Small intestine (tissue), 16 donors: ENCODE data around the gene S100Z. TPM values are rescaled to one million over a fixed set of nuclear protein-coding genes. Genes with fewer than 3 reads are reported as not detected.
A peak's percentile ranks its signal among the peaks of the same experiment; 100 is the strongest.

ENCODE experiments used
- DNase-seq, 2 donors: peaks; one replicate each; pipeline versions ENCODE4 v3.0.0 to v3.0.0-alpha.2; 2013
- FAIRE-seq: peaks from 2 replicates; lab custom pipeline; 2012; peaks lifted over from hg19 to GRCh38; lab: Jason Lieb, UNC
- H3K27ac ChIP-seq, 3 donors: one replicate each; pipeline ENCODE4 v1.5.1; 2013; ENCODE audit warnings: low read length in 2 of 3, mild to moderate bottlenecking in 2 of 3, control low read depth in 1 of 3, inconsistent platforms in 1 of 3, low read depth in 1 of 3, moderate library complexity in 1 of 3
- H3K27me3 ChIP-seq, 3 donors: one replicate each; pipeline ENCODE4 v1.6.1; 2013; ENCODE audit warnings: low read length in 3 of 3, inconsistent platforms in 1 of 3; ENCODE audit not compliant: control insufficient read depth in 3 of 3, insufficient read depth in 3 of 3
- H3K36me3 ChIP-seq, 3 donors: one replicate each; pipeline ENCODE4 v1.6.1; 2013; ENCODE audit warnings: low read length in 3 of 3, inconsistent platforms in 1 of 3, low read depth in 1 of 3, mild to moderate bottlenecking in 1 of 3, moderate library complexity in 1 of 3; ENCODE audit not compliant: control insufficient read depth in 3 of 3, insufficient read depth in 2 of 3
- H3K4me1 ChIP-seq, 3 donors: one replicate each; pipeline ENCODE4 v1.6.1; 2013; ENCODE audit warnings: low read length in 2 of 3, inconsistent platforms in 1 of 3, low read depth in 1 of 3, mild to moderate bottlenecking in 1 of 3, moderate library complexity in 1 of 3; ENCODE audit not compliant: control insufficient read depth in 3 of 3, insufficient read depth in 2 of 3
- H3K4me3 ChIP-seq, 3 donors: one replicate each; pipeline ENCODE4 v1.5.1; 2013; ENCODE audit warnings: low read length in 3 of 3, control low read depth in 1 of 3, inconsistent platforms in 1 of 3, low read depth in 1 of 3, mild to moderate bottlenecking in 1 of 3, moderate library complexity in 1 of 3
- H3K9me3 ChIP-seq, 2 donors: one replicate each; pipeline ENCODE4 v1.6.1; 2013; ENCODE audit warnings: low read depth in 1 of 2, low read length in 1 of 2; ENCODE audit not compliant: control insufficient read depth in 2 of 2, insufficient read depth in 1 of 2
- WGBS, 3 donors: extraction: QIAGEN DNeasy Blood & Tissue Kit; methylation state at CpG; one replicate each; pipeline ENCODE4 v1.1.7; 2013; 5-methylcytosine and 5-hydroxymethylcytosine counted together
- long read RNA-seq, 10 donors: transcript quantifications; one replicate each; lab custom pipeline, GENCODE V29; 2026
- polyA plus RNA-seq, 4 donors: library from polyadenylated mRNA; stranded (reverse) in 3 of 4; unstranded in 1 of 4; fragments of 200-250 nt in 3 of 4; fragments of 120-200 nt in 1 of 4; gene quantifications; one replicate each; pipeline versions ENCODE4 v1.2.1 to v1.2.3, GENCODE V29; 2013
- donor health status: healthy with polysubstance abuse.
- donor health status: control.
- donor health status: control.
- donor health status: Bipolar disorder and iron deficiency.
- donor health status: healthy.

The S100Z gene
- under 1 TPM in 3 of 4 donors, not detected in 1; 0.03 to 0.68 (median 0.54) TPM for polyA plus RNA-seq
- long read RNA-seq, donor 1, partial matches to known transcripts: 0 of 1 reads
- long read RNA-seq, donor 1, other reads (novel, unspliced or antisense): 0 of 1 reads
- long read RNA-seq, donor 2: 0 reads
- long read RNA-seq, donor 3: 0 reads
- long read RNA-seq, donor 4: 0 reads
- long read RNA-seq, donor 5: 0 reads
- long read RNA-seq, donor 6: 0 reads
- long read RNA-seq, donor 7: 0 reads
- long read RNA-seq, donor 8, partial matches to known transcripts: 0 of 1 reads
- long read RNA-seq, donor 8, other reads (novel, unspliced or antisense): 0 of 1 reads
- long read RNA-seq, donor 9: 0 reads
- long read RNA-seq, donor 10, partial matches to known transcripts: 0 of 1 reads
- long read RNA-seq, donor 10, other reads (novel, unspliced or antisense): 0 of 1 reads

DNA sequence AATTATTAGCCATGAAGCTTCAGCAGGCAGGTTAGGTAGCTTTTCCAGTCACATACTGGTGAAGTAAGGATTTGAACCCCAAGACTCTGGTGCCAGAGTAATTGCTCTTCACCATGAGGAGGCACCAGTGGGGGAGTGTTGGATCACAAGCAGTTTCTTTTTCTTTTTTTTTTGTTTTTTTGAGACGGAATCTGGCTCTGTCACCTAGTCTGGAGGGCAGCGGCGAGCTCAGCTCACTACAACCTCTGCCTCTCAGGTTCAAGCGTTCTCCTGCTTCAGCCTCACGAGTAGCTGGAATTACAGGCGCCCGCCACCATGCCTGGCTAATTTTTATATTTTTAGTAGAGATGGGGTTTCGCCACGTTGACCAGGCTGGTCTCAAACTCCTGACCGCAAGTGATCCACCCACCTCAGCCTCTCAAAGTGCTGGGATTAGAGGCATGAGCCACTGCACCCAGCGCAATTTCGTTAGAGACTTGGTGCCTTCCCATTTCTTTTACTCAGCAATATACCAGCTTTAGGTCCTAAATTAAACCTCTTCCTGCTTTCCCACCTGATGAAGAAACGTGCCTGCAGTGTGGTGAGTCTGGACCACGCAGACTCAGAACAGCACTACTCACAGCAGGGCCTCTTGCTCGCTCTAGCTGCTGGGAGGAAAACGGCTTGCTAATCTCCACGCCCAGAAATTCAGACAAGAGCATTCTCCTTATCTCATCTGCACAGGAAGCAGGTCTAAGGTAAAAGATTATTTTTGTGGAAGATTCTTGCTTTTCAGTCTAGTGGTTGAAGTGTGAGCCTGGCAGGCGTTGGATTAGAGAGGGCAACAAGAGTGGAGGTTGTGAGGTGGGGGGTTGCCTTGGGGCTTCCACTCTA, at the start of gene S100Z:
Gene S100Z (plus strand): TSS at position 596 of the 873 bp plus-strand sequence. CDS start 25,346 bp downstream, outside the sequence.
- DNase-seq (peak; percentile 54 to 73), FAIRE-seq (no peak)
- Histone ChIP-seq H3K27me3 (no peaks in the 10 kb centered on the region), H3K4me1 (peaks cover 0 to 18% (median 2%) of the 10 kb centered on the region in 3 donors), H3K36me3 (no peaks in the 10 kb centered on the region), H3K27ac (peak within 1 kb of the TSS; percentile 3 to 69 (median 18)), H3K4me3 (no peak within 1 kb of the TSS), H3K9me3 (peaks cover 0 to 2% of the 10 kb centered on the region in 2 donors)
- 57 to 67% (median 59%) methylated on average over 18 of the region's 18 CpGs for WGBS, 3 donors

DNA sequence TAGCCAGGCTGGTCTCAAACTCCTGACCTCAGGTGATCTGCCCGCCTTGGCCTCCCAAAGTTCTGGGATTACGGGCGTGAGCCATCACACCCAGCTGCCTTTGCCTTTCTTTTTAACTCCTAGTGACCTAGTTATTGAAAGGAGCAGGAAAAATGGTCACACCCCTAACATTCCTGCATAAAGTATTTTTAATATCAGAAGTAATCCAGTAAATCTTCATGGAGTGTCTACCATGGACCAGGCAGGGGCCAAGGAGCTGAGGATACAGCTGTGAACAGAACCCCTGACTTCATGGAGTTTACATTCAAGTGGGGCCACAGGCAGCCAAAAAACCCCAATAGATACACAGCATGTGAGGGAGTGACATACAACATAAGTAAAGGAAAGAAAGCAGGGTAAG, 49.2 kb upstream of the S100Z start:
- Histone ChIP-seq H3K4me3 (no peak overlapping the region), H3K4me1 (peaks cover 6 to 12% (median 8%) of the 10 kb centered on the region in 3 donors), H3K27me3 (no peaks in the 10 kb centered on the region), H3K9me3 (peaks cover 0 to 6% of the 10 kb centered on the region in 2 donors), H3K36me3 (no peaks in the 10 kb centered on the region), H3K27ac (no peak overlapping the region)
- no peak for FAIRE-seq
- DNase-seq: no peak
- 50 to 76% (median 71%) methylated on average over 3 of the region's 3 CpGs for WGBS, 3 donors

DNA sequence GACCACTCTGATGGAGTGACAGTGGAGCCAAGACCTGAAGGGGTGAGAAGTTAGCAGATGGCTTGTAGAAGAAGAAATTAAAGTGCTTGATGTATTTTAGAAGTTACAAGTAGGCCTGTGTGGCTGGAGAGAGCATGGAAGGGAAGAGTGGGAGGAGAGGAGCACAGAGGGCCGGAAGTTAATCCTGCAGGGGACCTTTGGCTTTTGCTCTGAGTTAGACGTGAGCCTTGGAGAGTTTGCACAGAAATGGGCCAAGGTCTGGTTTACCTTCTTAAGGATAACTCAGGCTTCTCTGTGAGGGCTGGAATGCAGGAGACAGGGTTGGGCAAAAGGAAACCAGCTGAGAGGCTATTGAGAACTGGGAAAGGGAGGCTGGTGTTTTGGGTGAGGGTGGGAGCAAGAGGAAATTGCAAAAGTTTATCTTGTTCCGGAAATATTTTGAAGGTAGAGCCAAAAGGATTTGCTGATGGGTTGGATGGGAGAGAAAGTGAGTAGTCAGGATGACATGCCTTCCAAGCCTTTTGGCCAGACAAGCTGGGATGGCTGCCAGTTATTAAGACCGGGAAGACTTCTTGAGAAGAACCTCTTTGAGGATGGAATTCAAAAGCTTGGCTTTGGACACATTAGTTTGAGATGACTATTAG, 48.5 kb upstream of the S100Z start:
- Histone ChIP-seq H3K27ac (no peak overlapping the region), H3K9me3 (peaks cover 0 to 6% of the 10 kb centered on the region in 2 donors), H3K27me3 (no peaks in the 10 kb centered on the region), H3K4me3 (no peak overlapping the region), H3K4me1 (peaks cover 6 to 14% (median 8%) of the 10 kb centered on the region in 3 donors), H3K36me3 (no peaks in the 10 kb centered on the region)
- 44 to 51% (median 50%) methylated on average over 4 of the region's 4 CpGs for WGBS, 3 donors
- FAIRE-seq (no peak), DNase-seq (peak in 1 of 2 donors; percentile 66)

DNA sequence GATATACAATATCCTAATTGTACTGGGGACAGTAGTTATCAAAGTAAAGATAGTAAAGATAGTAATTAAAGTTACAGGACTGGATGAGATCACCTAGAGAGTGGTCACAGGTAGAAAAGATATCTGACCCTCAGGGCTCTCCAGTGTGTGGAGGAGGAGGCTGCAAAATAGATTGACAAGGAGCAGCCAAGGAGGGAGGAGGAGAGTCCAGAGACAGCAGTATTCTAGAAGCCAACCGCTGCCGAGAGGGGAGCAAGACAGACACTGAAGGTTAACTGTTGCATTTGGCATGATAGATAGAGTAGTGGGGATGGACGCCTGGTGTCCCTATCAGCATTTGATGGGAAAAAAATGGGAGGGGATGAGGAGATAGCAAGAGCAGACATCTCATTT, 48.0 kb upstream of the S100Z start:
- H3K27me3 ChIP-seq: no peaks in the 10 kb centered on the region
- no peak for DNase-seq
- no peak for FAIRE-seq
- no peaks in the 10 kb centered on the region for H3K36me3 ChIP-seq
- 86 to 88% (median 87%) methylated on average over 3 of the region's 3 CpGs for WGBS, 3 donors
- peaks cover 6 to 16% (median 8%) of the 10 kb centered on the region in 3 donors for H3K4me1 ChIP-seq
- no peak overlapping the region for H3K27ac ChIP-seq
- H3K4me3 ChIP-seq: no peak overlapping the region
- H3K9me3 ChIP-seq: peaks cover 0 to 6% of the 10 kb centered on the region in 2 donors

DNA sequence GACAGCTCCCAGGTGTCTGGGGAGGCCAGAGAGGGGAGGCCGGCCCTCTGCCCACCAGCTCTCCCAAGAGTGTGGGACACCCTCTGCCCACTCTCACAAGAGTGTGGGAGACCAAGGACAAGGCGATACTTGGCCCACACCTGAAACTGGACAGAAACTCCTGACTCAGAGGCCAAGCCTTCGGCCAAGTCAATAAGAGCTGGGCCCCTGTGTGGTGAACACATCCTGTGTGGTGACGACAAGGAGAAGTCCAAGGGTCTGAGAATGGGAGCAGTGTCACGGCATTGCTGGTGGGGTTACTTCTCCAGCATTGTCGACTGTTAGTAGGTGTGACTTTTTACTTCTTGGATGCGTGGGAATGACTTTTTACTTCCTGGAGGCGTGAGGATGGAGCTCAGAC, 45.5 kb upstream of the S100Z start:
- no peak for FAIRE-seq
- WGBS, 3 donors: 84 to 85% (median 84%) methylated on average over 8 of the region's 8 CpGs

DNA sequence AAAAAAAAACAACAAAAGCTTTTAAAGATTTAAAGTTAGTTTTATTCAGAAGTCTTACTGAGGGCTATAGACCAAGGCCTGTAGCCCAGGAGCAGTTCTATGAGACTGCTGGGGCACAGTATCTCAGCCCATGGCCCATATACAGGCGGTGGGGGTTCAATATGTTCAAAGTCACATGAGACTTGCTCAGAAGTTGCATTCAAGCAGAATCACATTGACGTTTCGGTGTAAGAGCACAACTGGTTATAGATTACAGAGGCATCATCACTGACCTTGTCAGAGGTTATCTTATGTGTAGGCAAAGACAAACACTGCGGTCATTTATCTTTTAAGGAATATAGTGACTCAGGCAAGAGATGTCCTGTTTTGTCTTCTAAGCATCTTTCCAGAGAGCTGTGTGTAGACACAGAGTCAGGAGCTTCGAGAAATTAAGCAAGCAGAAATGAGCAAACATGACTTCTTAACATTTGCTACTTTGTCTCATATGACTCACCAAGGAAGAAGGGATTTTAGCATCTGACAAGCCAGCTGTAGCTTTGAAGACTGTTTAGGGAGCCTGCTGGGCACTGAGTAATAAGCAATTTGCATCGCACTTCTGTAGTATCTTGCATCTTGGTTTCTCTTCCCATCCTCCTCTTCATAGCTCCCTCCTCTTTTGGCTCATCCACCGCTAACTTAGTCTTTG, 43.9 kb upstream of the S100Z start:
- Histone ChIP-seq H3K4me3 (no peak overlapping the region), H3K27me3 (no peaks in the 10 kb centered on the region), H3K9me3 (no peaks in the 10 kb centered on the region), H3K27ac (peak overlapping the region in 1 of 3 donors; percentile 71), H3K4me1 (peaks cover 2 to 16% (median 6%) of the 10 kb centered on the region in 3 donors), H3K36me3 (no peaks in the 10 kb centered on the region)
- no peak for FAIRE-seq
- peak in 1 of 2 donors; percentile 73 for DNase-seq
- 67 to 73% (median 71%) methylated on average over 7 of the region's 7 CpGs for WGBS, 3 donors

More for the DNA sequence above, 45.5 kb upstream of the S100Z start:
- DNase-seq: peak in 1 of 2 donors; percentile 65
- H3K4me3 ChIP-seq: no peak overlapping the region
- H3K4me1 ChIP-seq: peaks cover 6 to 16% (median 8%) of the 10 kb centered on the region in 3 donors
- H3K9me3 ChIP-seq: peaks cover 0 to 1% of the 10 kb centered on the region in 2 donors
- H3K27me3 ChIP-seq: no peaks in the 10 kb centered on the region
- H3K27ac ChIP-seq: peak overlapping the region in 1 of 3 donors; percentile 52
- no peaks in the 10 kb centered on the region for H3K36me3 ChIP-seq

DNA sequence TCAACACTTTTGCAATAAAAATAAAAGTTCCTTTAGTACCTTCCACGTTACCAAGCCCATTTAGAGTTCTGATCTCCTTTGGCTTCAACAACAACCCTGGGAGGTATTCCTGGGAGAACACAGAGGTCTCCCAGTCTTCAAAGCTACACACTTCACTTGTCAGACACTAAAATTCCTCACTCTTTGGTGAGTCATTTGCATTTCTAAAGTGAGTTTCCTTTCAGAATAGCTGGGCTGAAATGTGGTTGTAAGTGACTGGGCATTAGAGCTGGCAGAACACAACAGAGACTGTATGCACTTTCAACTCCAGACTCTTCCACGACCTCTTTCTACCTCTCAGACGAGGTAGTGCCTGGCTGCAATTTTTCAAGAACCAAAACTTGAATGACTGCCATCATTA, 42.5 kb upstream of the S100Z start:
- Histone ChIP-seq H3K27ac (no peak overlapping the region), H3K36me3 (no peaks in the 10 kb centered on the region), H3K4me3 (no peak overlapping the region), H3K4me1 (peaks cover 0 to 16% (median 0%) of the 10 kb centered on the region in 3 donors), H3K27me3 (no peaks in the 10 kb centered on the region), H3K9me3 (peaks cover 0 to 2% of the 10 kb centered on the region in 2 donors)
- FAIRE-seq (no peak), DNase-seq (no peak)
- WGBS, 3 donors: 72 to 82% (median 75%) methylated on average over 3 of the region's 3 CpGs
